GM21515 (cell line): ENCODE data around the gene ZNF764.
"Not testable (repeated sequence)": the region's sequence is repeated elsewhere in the genome, so short reads cannot be mapped to it uniquely, and the experiment has no call there.

ENCODE experiments used
- ATAC-seq: cut with Tn5 transposase; IDR thresholded peaks from one replicate; pipeline ENCODE4 v1.9.1; 2021; ENCODE audit not compliant: unreplicated experiment

Gene ZNF764

GRCh38 chr16:30528799-30529457, 29.2 kb downstream of the ZNF764 start:
- no peak for ATAC-seq

GRCh38 chr16:30527635-30528178, 30.5 kb downstream of the ZNF764 start:
- ATAC-seq, result no peak

GRCh38 chr16:30526823-30527634, 31.1 kb downstream of the ZNF764 start:
- peak; percentile 87 for ATAC-seq

- peak; percentile 9 for ATAC-seq
Measured at GRCh38 chr16:30526137-30526822, 31.9 kb downstream of the ZNF764 start, which contains the start of gene ZNF768. ZNF768 (minus strand) TSS chr16:30526566; CDS start chr16:30526413, 153 bp downstream.

GRCh38 chr16:30525844-30526136, 32.4 kb downstream of the ZNF764 start:
- no peak for ATAC-seq

- no peak for ATAC-seq
Measured at GRCh38 chr16:30524575-30525568, 33.3 kb downstream of the ZNF764 start.

GRCh38 chr16:30523768-30524574, 34.2 kb downstream of the ZNF764 start:
- ATAC-seq, result no peak

- not testable (repeated sequence) for ATAC-seq
Measured at GRCh38 chr16:30522702-30523463, 35.3 kb downstream of the ZNF764 start.

- no peak for ATAC-seq
Measured at GRCh38 chr16:30521873-30522641, 36.1 kb downstream of the ZNF764 start.

GRCh38 chr16:30521476-30521872, 36.7 kb downstream of the ZNF764 start:
- no peak for ATAC-seq

- ATAC-seq, result no peak
Measured at GRCh38 chr16:30519120-30520049, 38.8 kb downstream of the ZNF764 start.

- no peak for ATAC-seq
Measured at GRCh38 chr16:30518552-30518951, 39.6 kb downstream of the ZNF764 start.

GRCh38 chr16:30515275-30515674, 42.9 kb downstream of the ZNF764 start:
- no peak for ATAC-seq

GRCh38 chr16:30511509-30511908, 46.7 kb downstream of the ZNF764 start:
- ATAC-seq, result no peak

- ATAC-seq, result no peak
Measured at GRCh38 chr16:30510376-30510938, 47.7 kb downstream of the ZNF764 start.

- ATAC-seq, result no peak
Measured at GRCh38 chr16:30509081-30509765, 49.0 kb downstream of the ZNF764 start.
